PC-9 (cell line): ENCODE data around the gene SMIM28. TPM values are rescaled to one million over a fixed set of nuclear protein-coding genes. Genes with fewer than 3 reads are reported as not detected.
A peak's percentile ranks its signal among the peaks of the same experiment; 100 is the strongest.

Experiments
- BruUV-seq: library from RNA; stranded (reverse); fragments of 400-500 nt; replicated peaks from 2 replicates; lab custom pipeline; 2021; lab: Mats Ljungman, UMichigan
- CTCF ChIA-PET: fragments of 300-600 bp; sonication (Branson Sonifier 250); formaldehyde crosslinking; loops from one replicate; lab custom pipeline; 2022; ENCODE audit warnings: antibody characterized with exemption; lab: Charles Lee
- POLR2A ChIA-PET: fragments of 300-600 bp; sonication (Branson Sonifier 250); formaldehyde crosslinking; loops from one replicate; lab custom pipeline; 2022; ENCODE audit warnings: antibody characterized with exemption; ENCODE audit not compliant: unreplicated experiment; lab: Charles Lee
- DNase-seq, 2 experiments: peaks; one replicate each; pipeline versions ENCODE4 v3.0.0 to v3.0.0-alpha.2; 2015 to 2022; ENCODE audit warnings: mixed read lengths in 1 of 2
- H2AFZ ChIP-seq: fragments of 200-600 bp; sonication (generic); 2 replicates; pipeline ENCODE4 v1.8.1; 2017; ENCODE audit warnings: antibody characterized with exemption
- H3F3A ChIP-seq: fragments of 200-600 bp; sonication (generic); 2 replicates; pipeline ENCODE4 v1.8.1; 2017; ENCODE audit warnings: antibody characterized with exemption, mild to moderate bottlenecking, low read depth; ENCODE audit not compliant: insufficient read depth
- H3K27ac ChIP-seq: fragments of 200-600 bp; sonication (generic); 2 replicates; pipeline ENCODE4 v1.6.1; 2016; ENCODE audit warnings: mixed run types
- H3K27me3 ChIP-seq: fragments of 200-600 bp; sonication (generic); 2 replicates; pipeline ENCODE4 v1.6.1; 2016; ENCODE audit warnings: low read depth, mixed run types; ENCODE audit not compliant: insufficient read depth
- H3K36me3 ChIP-seq: fragments of 200-600 bp; sonication (generic); 2 replicates; pipeline ENCODE4 v1.6.1; 2016; ENCODE audit warnings: low read depth, mixed run types
- H3K4me1 ChIP-seq: fragments of 200-600 bp; sonication (generic); replicated peaks from 2 replicates; pipeline ENCODE4 v1.6.1; 2016; ENCODE audit warnings: mixed run types; ENCODE audit not compliant: insufficient read depth
- H3K4me2 ChIP-seq: fragments of 200-600 bp; sonication (generic); 2 replicates; pipeline ENCODE4 v1.6.1; 2017; ENCODE audit warnings: mixed run types
- H3K4me3 ChIP-seq: fragments of 200-600 bp; sonication (generic); 2 replicates; pipeline ENCODE4 v1.6.1; 2016; ENCODE audit warnings: mixed run types
- H3K79me2 ChIP-seq: fragments of 200-600 bp; sonication (generic); 2 replicates; pipeline ENCODE4 v1.6.1; 2017; ENCODE audit warnings: low read depth, mixed run types
- H3K9me2 ChIP-seq: fragments of 200-600 bp; sonication (generic); 2 replicates; pipeline ENCODE4 v1.8.1; 2017; ENCODE audit warnings: mild to moderate bottlenecking; ENCODE audit not compliant: insufficient read depth
- H3K9me3 ChIP-seq: fragments of 200-600 bp; sonication (generic); 2 replicates; pipeline ENCODE4 v1.8.1; 2016; ENCODE audit warnings: low read depth; ENCODE audit not compliant: insufficient read depth
- H4K20me1 ChIP-seq: fragments of 200-600 bp; sonication (generic); 2 replicates; pipeline ENCODE4 v1.8.1; 2017; ENCODE audit not compliant: insufficient read depth
- CTCF ChIP-seq: fragments of 200-600 bp; sonication (generic); conservative IDR thresholded peaks from 2 replicates; pipeline ENCODE4 v1.6.1; 2017; ENCODE audit warnings: mixed run types, antibody characterized with exemption, mild to moderate bottlenecking, moderate library complexity
- EZH2 ChIP-seq: fragments of 200-600 bp; sonication (generic); IDR thresholded peaks from 2 replicates; pipeline ENCODE4 v1.8.0; 2017; ENCODE audit warnings: antibody characterized with exemption, low read depth
- intact Hi-C: fragments of 100-400 bp; cut with micrococcal nuclease; formaldehyde crosslinking; loops from one replicate; pipeline ENCODE4 v1.10.0; 2022; ENCODE audit not compliant: unreplicated experiment
- total RNA-seq: library from RNA; stranded (reverse); gene quantifications from 2 replicates; pipeline ENCODE4 v1.2.3, GENCODE V29; 2021

The SMIM28 gene
- total RNA-seq, 1 experiment from 2014 or later, result not detected

GRCh38 chr6:138372711-138373463 lies 4.8 kb upstream of the SMIM28 start:
- H3K79me2 ChIP-seq, result no peaks in the 10 kb centered on the region
- H3K9me2 ChIP-seq, result no peaks in the 10 kb centered on the region; the same call in 1 of the 2 replicates
- intact Hi-C loops, result no loop called here
- ChIA-PET CTCF (interaction anchor here (0.7 kb wide), 1 partner anchor 30 kb away, joined by 6 read pairs; no protein-coding TSS in a partner anchor), POLR2A (no interaction called here)
- DNase-seq, result peak in 1 of 2 experiments; percentile 48
- no TSS peak for BruUV-seq
- no peaks in the 10 kb centered on the region for H3K27me3 ChIP-seq
- TF ChIP-seq EZH2 (no peak), CTCF (peak; percentile 43; the same call in 1 of the 2 replicates)
- H3F3A ChIP-seq, result no peaks in the 10 kb centered on the region
- H3K4me3 ChIP-seq, result no peak overlapping the region
- no peaks in the 10 kb centered on the region for H4K20me1 ChIP-seq
- peak overlapping the region; percentile 57 for H3K27ac ChIP-seq
- peaks cover 29% of the 10 kb centered on the region for H3K4me1 ChIP-seq
- peak overlapping the region; percentile 3; the same call in 1 of the 2 replicates for H2AFZ ChIP-seq
- no peaks in the 10 kb centered on the region for H3K9me3 ChIP-seq
- H3K4me2 ChIP-seq, result peak overlapping the region; percentile 61
- no peaks in the 10 kb centered on the region for H3K36me3 ChIP-seq

GRCh38 chr6:138374230-138374629 lies 3.5 kb upstream of the SMIM28 start:
- ChIA-PET CTCF (no interaction called here), POLR2A (no interaction called here)
- Histone ChIP-seq H3F3A (no peaks in the 10 kb centered on the region), H3K79me2 (no peaks in the 10 kb centered on the region), H3K4me3 (no peak overlapping the region), H3K9me3 (no peaks in the 10 kb centered on the region), H3K27me3 (no peaks in the 10 kb centered on the region), H3K36me3 (no peaks in the 10 kb centered on the region), H4K20me1 (no peaks in the 10 kb centered on the region), H2AFZ (no peak overlapping the region), H3K4me2 (no peak overlapping the region), H3K27ac (no peak overlapping the region), H3K4me1 (peaks cover 29% of the 10 kb centered on the region), H3K9me2 (no peaks in the 10 kb centered on the region; the same call in 1 of the 2 replicates)
- DNase-seq, result no peak
- no TSS peak for BruUV-seq
- TF ChIP-seq CTCF (no peak), EZH2 (no peak)
- intact Hi-C loops, result no loop called here

GRCh38 chr6:138374815-138375214 lies 2.9 kb upstream of the SMIM28 start:
- H3K4me2 ChIP-seq, result no peak overlapping the region
- ChIA-PET POLR2A (no interaction called here), CTCF (no interaction called here)
- no peaks in the 10 kb centered on the region for H3K9me3 ChIP-seq
- H2AFZ ChIP-seq, result no peak overlapping the region
- no peak for DNase-seq
- peaks cover 29% of the 10 kb centered on the region for H3K4me1 ChIP-seq
- H3F3A ChIP-seq, result no peaks in the 10 kb centered on the region
- no peaks in the 10 kb centered on the region; the same call in 1 of the 2 replicates for H3K9me2 ChIP-seq
- intact Hi-C loops, result no loop called here
- no peak for TF ChIP-seq EZH2
- TF ChIP-seq CTCF, result no peak
- H3K27me3 ChIP-seq, result no peaks in the 10 kb centered on the region
- H3K36me3 ChIP-seq, result no peaks in the 10 kb centered on the region
- H3K79me2 ChIP-seq, result no peaks in the 10 kb centered on the region
- no peak overlapping the region for H3K27ac ChIP-seq
- no TSS peak for BruUV-seq
- no peaks in the 10 kb centered on the region for H4K20me1 ChIP-seq
- no peak overlapping the region for H3K4me3 ChIP-seq
